Lung (tissue), 12 donors: ENCODE results near the gene MED23. TPM values are rescaled to one million over a fixed set of nuclear protein-coding genes. Genes with fewer than 3 reads are reported as not detected.

Experiments used
- ATAC-seq: fragments of 200-7000 bp; cut with Tn5 transposase; one replicate; pipeline ENCODE4 v1.9.1; 2020; ENCODE audit warnings: moderate number of reproducible peaks; ENCODE audit not compliant: insufficient read depth, low FRiP score
- DNase-seq, 3 donors: peaks; one replicate each; pipeline ENCODE4 v3.0.0-alpha.2; 2013 to 2017
- H3K27ac ChIP-seq, 2 donors: one replicate each; pipeline ENCODE4 v1.5.1; 2013; ENCODE audit warnings: mild to moderate bottlenecking in 2 of 2, moderate library complexity in 2 of 2, control low read depth in 1 of 2, inconsistent platforms in 1 of 2, low read depth in 1 of 2, low read length in 1 of 2
- H3K27me3 ChIP-seq, 3 donors: one replicate each; pipeline ENCODE4 v1.5.1; 2013; ENCODE audit warnings: low read length in 2 of 3; ENCODE audit not compliant: control insufficient read depth in 3 of 3, insufficient read depth in 3 of 3
- H3K36me3 ChIP-seq, 4 donors: one replicate each; pipeline ENCODE4 v1.5.1; 2013; ENCODE audit warnings: low read length in 4 of 4, mild to moderate bottlenecking in 1 of 4, moderate library complexity in 1 of 4; ENCODE audit not compliant: control insufficient read depth in 4 of 4, insufficient read depth in 4 of 4
- H3K4me1 ChIP-seq, 5 donors: one replicate each; pipeline ENCODE4 v1.5.1; 2013; ENCODE audit warnings: low read length in 5 of 5, mild to moderate bottlenecking in 2 of 5, moderate library complexity in 1 of 5; ENCODE audit not compliant: control insufficient read depth in 5 of 5, insufficient read depth in 5 of 5
- H3K4me3 ChIP-seq: one replicate; pipeline ENCODE4 v1.5.1; 2013; ENCODE audit warnings: mild to moderate bottlenecking, control low read depth, moderate library complexity
- H3K9ac ChIP-seq, 2 donors: one replicate each; pipeline ENCODE4 v1.5.1; 2013; ENCODE audit warnings: low read length in 2 of 2, control low read depth in 1 of 2; ENCODE audit not compliant: insufficient read depth in 1 of 2
- H3K9me3 ChIP-seq, 4 donors: one replicate each; pipeline ENCODE4 v1.5.1; 2013; ENCODE audit warnings: low read length in 3 of 4, mild to moderate bottlenecking in 1 of 4, moderate library complexity in 1 of 4; ENCODE audit not compliant: control insufficient read depth in 4 of 4, insufficient read depth in 3 of 4
- WGBS, 2 donors: extraction: QIAGEN DNeasy Blood & Tissue Kit; methylation state at CpG; one replicate each; pipeline ENCODE4 v1.1.7; 2013; 5-methylcytosine and 5-hydroxymethylcytosine counted together
- polyA plus RNA-seq, 2 donors: library from polyadenylated mRNA; stranded (reverse); fragments of 200-250 nt; gene quantifications; one replicate each; pipeline ENCODE4 v1.2.1, GENCODE V29; 2013
- total RNA-seq, 2 donors: library from RNA; depleted of rRNA in 1 of 2; stranded (reverse); fragments of >200 nt in 1 of 2; gene quantifications; one replicate each; pipeline ENCODE4 v1.2.1, GENCODE V29; 2014 to 2021
- TF ChIP-seq, protein P1 (sequence below): IDR thresholded peaks from 2 replicates; pipeline ENCODE4 v1.5.1; 2012; ENCODE audit warnings: mild to moderate bottlenecking; ENCODE audit errors: control extremely low read depth, extremely low read depth
- donor health status: control.
- donor health status: control.
- donor health status: Bipolar disorder and iron deficiency.
- donor health status: healthy.
- donor health status: DM: yes; HTN: yes; CAD: no.

Gene MED23
- total and polyA plus RNA-seq, 4 donors = 8.7 to 69.0 (median 18.5) TPM

DNA sequence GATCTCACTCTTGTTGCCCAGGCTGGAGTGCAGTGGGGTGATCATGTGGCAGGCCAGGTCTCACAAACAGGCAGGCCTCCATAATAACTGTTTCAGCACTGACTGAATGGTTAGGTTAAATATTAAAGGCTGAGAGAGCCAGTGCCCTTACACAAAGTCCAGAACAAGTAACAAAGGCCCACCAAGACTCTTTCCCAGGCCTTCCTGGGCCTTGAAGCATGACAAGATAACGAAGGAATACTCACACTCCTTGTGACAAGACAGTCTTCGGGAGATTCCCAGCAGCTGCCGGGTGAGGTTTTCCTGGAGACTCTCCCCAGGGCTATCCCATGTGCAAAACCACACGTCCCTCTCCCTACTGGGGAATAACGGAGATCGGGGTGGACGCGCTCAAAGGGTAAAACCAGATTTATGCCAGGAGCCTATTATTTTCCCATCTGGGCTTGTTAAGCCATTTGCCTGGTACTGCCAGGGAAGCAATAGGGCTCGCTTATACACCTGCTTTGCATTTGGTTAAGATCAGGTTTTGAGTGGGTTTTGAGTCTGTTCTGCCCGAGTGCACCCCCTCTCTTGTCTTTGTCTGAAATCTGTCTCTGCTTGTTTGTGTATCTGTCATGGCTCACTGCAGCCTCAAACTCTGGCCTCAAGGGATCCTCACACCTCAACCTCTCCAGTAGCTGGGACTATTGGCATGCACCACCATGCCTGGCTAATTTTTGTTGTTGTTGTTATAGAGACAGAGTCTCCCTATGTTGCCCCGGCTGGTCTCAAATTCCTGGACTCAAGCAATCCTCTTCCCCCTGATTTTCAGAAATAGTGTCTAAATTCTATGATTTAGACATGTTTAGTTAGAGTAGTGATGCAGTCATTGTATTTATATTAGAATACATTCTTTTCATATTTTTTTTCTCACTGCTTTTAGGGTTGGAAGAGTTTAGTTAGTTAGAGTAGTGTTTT is 7.6 kb upstream of the MED23 start:
- Histone ChIP-seq H3K27ac (no peak overlapping the region), H3K4me1 (no peaks in the 10 kb centered on the region), H3K9me3 (no peaks in the 10 kb centered on the region), H3K27me3 (no peaks in the 10 kb centered on the region), H3K9ac (no peak overlapping the region), H3K36me3 (no peaks in the 10 kb centered on the region), H3K4me3 (no peak overlapping the region)
- WGBS, 2 donors = 92 to 93% methylated on average over 11 of the region's 11 CpGs
- ATAC-seq (no peak), DNase-seq (no peak)
- TF ChIP-seq, protein P1, sequence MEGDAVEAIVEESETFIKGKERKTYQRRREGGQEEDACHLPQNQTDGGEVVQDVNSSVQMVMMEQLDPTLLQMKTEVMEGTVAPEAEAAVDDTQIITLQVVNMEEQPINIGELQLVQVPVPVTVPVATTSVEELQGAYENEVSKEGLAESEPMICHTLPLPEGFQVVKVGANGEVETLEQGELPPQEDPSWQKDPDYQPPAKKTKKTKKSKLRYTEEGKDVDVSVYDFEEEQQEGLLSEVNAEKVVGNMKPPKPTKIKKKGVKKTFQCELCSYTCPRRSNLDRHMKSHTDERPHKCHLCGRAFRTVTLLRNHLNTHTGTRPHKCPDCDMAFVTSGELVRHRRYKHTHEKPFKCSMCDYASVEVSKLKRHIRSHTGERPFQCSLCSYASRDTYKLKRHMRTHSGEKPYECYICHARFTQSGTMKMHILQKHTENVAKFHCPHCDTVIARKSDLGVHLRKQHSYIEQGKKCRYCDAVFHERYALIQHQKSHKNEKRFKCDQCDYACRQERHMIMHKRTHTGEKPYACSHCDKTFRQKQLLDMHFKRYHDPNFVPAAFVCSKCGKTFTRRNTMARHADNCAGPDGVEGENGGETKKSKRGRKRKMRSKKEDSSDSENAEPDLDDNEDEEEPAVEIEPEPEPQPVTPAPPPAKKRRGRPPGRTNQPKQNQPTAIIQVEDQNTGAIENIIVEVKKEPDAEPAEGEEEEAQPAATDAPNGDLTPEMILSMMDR = no peak

DNA sequence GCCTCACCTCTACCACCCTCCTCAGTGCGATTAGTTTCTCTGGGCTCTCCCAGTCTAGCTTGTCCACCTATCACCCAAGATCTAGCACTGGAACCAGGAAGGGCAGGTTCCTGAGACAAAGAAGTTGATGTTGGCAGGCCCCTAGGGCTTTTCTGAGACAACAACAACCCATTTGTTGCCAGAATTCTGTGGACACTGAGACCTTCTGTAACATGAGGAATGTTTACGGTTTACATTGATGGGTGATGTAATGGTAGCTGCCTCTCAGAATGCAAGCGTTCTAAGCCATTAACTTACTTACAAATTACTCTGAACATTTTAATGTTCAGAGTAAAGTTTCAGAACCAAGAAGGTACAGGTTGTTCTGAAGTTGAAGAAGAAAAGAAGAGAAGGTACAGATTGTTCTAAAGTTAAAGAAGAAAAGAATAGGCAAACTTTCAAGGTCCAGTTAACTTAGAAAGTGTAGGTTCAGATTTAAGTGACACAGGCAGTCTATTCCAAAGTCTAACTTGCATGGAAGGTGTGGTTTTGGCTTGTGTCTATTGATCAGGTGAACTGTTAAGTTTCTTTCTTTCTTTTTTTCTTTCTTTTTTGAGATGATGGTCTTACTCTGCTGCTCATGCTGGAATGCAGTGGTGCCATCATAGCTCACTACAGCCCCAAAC is 3.7 kb upstream of the MED23 start:
- no peak overlapping the region for H3K4me3 ChIP-seq
- TF ChIP-seq, protein P1 = no peak
- H3K27ac ChIP-seq = no peak overlapping the region
- H3K9me3 ChIP-seq = no peaks in the 10 kb centered on the region
- H3K9ac ChIP-seq = no peak overlapping the region
- ATAC-seq (no peak), DNase-seq (no peak)
- peaks cover 0 to 8% (median 0%) of the 10 kb centered on the region in 5 donors for H3K4me1 ChIP-seq
- no peaks in the 10 kb centered on the region for H3K36me3 ChIP-seq
- no peaks in the 10 kb centered on the region for H3K27me3 ChIP-seq
- WGBS, 2 donors = 90 to 91% methylated on average over 3 of the region's 3 CpGs

DNA sequence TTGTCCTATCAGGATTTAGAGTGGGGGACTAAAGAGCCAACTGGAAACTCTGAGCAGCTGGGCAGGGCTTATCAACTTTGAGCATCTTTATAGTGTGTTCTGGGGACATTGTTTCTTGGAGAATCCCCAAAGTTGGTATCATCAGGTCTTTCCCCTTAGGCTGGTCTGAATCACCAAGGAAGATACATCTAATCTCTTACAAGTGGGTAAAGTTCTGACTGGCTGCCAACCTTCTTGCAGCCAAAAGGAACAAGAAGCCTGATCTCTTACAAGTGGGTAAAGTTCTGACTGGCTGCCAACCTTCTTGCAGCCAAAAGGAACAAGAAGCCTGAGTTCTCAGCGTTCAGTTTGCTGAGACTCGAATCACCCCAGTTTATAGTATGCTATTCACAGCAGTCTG is 1.6 kb upstream of the MED23 start:
- no peaks in the 10 kb centered on the region for H3K27me3 ChIP-seq
- H3K4me3 ChIP-seq = no peak overlapping the region
- ATAC-seq (no peak), DNase-seq (no peak)
- H3K4me1 ChIP-seq = peaks cover 0 to 9% (median 0%) of the 10 kb centered on the region in 5 donors
- no peaks in the 10 kb centered on the region for H3K9me3 ChIP-seq
- TF ChIP-seq, protein P1 = no peak
- no peak overlapping the region for H3K27ac ChIP-seq
- 63 to 79% methylated on average over 2 of the region's 2 CpGs for WGBS, 2 donors
- no peak overlapping the region for H3K9ac ChIP-seq
- peaks cover under 1 to 5% (median 2%) of the 10 kb centered on the region in 4 donors for H3K36me3 ChIP-seq
